Suprapubic skin (tissue), 4 donors: ENCODE measurements around the gene GBF1.

Source experiments
- CTCF ChIP-seq, 2 donors: fragments of 200-600 bp in 1 of 2; fragments of 450-650 bp in 1 of 2; sonication (generic) in 1 of 2; IDR thresholded peaks; one replicate each; pipeline ENCODE4 v1.5.1; 2016 to 2019; ENCODE audit warnings: antibody characterized with exemption in 2 of 2, mild to moderate bottlenecking in 1 of 2, moderate library complexity in 1 of 2
- POLR2A ChIP-seq, 2 donors: fragments of 450-650 bp; IDR thresholded peaks; one replicate each; pipeline ENCODE4 v1.6.1; 2017; ENCODE audit warnings: antibody characterized with exemption in 2 of 2, mild to moderate bottlenecking in 2 of 2, moderate library complexity in 2 of 2
- POLR2AphosphoS5 ChIP-seq, 3 donors: sonication (generic); formaldehyde crosslinking; IDR thresholded peaks; one replicate each; pipeline ENCODE4 v1.6.1; 2017; ENCODE audit warnings: antibody characterized with exemption in 3 of 3

GRCh38 chr10:102289356-102289755, 44.0 kb downstream of the GBF1 start:
- TF ChIP-seq POLR2AphosphoS5 (IDR thresholded peaks at IDR 0.05), result no peak
- no peak for TF ChIP-seq CTCF (IDR thresholded peaks at IDR 0.05)
- no peak for TF ChIP-seq POLR2A (IDR thresholded peaks at IDR 0.05)
